Left forelimb (tissue), 1 donor: ENCODE data around the gene RNF225.
"Not testable (repeated sequence)": the region's sequence is repeated elsewhere in the genome, so short reads cannot be mapped to it uniquely, and the experiment has no call there.

Experiments
- DNase-seq: peaks from one replicate; pipeline ENCODE4 v3.0.0-alpha.2; 2018; ENCODE audit warnings: low spot score

Gene RNF225

DNA sequence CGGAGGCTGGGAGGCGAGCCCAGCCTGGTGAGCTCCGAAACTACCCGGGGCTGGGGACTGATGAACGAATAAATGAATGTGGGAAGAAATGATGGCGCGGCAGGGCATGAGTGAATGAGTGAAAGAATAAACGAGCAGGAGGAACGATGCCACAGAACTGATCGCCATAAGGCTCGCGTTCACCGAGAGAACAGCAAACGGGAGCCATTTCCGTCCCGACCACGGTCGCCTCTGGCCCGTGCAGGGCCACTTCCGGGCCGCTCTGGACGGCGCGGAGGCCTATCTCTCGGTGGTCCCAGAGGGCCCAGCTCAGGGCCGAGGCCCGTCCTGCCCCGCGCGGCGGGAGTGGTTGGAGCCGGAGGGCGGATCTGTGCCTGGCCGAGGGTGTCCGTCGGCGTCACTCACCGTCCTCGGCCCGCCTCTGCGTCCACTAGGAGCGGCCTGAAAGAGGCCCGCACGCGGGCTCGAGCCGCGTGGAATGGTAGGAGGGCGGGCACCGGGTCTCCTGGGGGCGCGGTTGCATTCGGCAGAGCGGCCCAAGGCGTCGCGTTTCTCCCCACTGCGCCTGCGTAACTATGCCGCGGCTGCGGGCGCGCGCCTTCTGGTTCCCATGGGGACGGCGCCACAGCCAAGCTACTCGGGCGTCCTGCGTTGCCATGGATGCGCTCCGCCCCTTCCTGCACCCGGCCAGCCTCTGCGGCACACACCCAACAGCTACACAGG lies 33.0 kb upstream of the RNF225 start, which contains the start of gene ZNF497:
ZNF497 (minus strand) TSS at position 480 of the 723 bp plus-strand sequence. CDS start 5,116 bp downstream, outside the sequence.
- peak; percentile 98 for DNase-seq

DNA sequence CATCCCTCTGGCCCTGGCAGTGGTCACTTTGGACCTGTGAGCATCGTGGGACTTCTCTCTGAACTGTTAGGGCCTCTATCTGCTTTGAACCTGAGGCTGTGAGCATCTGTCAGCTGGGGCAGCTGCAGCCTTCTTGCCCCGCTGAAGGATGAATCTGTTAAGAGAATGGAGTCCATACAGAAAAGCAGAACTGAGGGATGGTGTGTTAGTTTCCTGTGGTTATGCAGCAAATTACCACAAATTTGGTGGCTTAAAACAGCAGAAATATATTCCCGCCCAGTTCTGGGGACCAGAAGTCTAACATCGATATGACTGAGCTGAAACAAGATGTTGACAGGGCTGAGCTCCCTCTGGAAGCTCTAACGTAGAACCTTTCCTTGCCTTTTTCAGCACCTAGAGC lies 31.3 kb upstream of the RNF225 start:
- DNase-seq: peak; percentile 9

DNA sequence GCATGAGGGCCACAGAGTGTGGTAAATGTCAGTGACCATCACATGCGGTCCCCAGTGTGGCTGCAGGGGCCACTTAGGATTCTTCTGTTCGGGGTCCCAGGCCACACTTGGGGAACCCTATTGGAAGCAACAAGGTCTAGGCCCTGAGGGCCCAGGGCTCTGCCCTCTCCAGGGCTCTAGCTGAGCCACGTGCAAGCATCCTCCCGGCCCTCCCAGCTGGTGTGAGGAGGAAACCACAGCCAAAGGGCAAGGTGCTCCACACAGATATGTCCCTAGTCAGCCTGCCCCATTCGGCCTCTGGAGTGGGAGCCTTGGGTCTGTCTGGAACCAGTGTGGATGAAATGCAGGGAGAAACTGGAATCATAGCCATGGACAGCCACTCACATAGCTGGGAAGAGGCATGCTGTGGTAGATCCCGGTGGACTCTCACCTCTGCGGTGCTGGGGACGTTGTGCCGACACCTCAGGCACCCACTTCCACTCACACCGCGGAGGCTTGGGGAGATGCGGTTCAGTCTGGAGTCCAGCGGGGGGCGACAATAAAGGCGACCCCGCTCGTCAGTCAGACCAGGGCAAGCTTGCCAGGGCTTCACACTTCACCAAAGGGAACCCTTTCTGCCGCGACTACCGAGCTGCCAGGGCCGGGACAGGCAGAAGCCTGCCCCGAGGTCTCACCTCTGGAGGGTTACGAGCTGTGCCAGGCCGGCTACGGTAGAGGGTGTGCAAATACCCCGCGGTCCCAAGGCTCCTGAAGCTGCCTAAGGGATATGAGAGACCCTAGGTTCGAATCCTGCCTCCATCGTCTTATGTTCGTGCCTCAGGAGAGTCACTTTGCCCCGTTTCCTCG lies 28.6 kb upstream of the RNF225 start:
- DNase-seq: peak; percentile 36

DNA sequence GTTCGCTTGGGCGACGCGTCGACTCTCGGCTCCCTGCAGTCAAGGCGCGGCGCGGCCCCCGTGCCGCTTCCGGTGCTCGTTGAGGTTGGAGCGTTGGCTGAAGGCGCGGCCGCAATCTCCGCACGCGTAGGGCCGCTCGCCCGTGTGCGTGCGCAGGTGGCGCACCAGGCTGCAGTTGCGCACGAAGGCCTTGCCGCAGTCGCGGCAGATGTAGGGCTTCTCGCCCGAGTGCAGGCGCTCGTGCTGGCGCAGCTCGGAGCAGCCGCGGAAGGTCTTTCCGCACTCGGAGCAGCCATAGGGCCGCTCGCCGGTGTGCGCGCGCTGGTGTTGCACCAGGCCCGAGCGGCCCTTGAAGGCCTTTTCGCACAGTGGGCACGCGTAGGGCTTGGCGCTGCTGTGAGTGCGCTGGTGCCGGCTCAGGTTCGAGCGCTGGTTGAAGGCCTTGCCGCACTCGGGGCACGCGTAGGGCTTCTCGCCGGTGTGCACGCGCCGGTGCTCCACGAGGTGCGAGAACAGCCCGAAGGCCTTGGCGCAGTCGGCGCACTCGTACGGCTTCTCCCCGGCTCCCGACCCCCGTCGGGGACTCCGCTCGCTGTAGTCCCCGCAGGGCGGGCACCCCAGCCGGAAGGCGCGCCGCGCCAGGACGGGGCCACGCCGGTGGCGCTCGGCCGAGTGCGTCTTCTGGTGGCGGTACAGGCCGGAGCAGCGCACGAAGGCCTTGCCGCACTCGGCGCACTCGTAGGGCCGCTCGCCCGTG lies 27.6 kb upstream of the RNF225 start:
- DNase-seq: no peak

DNA sequence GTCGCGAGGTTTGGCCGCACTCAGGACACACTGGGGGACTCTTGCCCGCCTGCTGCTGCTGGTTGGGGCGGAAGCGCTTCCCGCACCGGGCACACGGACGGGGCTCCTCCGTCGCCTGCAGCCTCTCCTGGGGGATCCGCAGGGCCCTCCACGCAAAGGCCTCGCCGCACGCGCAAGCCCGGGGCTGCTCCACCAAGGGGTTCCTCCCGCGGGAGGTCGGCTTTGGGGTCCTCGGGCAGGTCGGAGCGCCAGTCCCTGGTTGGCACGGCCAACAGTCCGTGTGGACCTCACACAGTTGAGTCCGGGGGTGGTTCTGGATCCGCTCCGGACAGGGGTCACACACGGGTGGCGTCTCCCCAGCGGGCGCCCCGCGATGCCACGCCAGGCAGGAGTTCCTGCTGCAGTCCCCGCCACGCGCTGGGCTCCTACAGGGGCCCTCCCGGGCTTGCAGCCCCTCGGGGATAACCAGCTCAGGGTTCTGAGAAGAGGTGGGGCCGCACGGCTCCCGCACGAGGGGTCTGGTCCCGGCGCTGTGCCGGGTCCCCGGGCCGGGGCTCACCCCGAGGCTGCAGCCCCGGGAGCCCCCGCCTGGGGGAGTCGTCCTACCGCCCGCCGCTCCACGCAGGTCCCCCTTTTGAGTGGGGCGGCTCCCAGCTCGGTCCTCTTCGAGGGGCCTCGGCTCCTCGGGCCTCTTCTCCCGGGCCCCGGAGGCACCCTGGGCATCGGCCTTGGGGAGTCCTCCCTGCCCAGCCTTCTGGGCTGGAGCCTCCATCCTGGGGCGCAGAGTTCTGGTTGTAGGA lies 26.7 kb upstream of the RNF225 start:
- peak; percentile 66 for DNase-seq

DNA sequence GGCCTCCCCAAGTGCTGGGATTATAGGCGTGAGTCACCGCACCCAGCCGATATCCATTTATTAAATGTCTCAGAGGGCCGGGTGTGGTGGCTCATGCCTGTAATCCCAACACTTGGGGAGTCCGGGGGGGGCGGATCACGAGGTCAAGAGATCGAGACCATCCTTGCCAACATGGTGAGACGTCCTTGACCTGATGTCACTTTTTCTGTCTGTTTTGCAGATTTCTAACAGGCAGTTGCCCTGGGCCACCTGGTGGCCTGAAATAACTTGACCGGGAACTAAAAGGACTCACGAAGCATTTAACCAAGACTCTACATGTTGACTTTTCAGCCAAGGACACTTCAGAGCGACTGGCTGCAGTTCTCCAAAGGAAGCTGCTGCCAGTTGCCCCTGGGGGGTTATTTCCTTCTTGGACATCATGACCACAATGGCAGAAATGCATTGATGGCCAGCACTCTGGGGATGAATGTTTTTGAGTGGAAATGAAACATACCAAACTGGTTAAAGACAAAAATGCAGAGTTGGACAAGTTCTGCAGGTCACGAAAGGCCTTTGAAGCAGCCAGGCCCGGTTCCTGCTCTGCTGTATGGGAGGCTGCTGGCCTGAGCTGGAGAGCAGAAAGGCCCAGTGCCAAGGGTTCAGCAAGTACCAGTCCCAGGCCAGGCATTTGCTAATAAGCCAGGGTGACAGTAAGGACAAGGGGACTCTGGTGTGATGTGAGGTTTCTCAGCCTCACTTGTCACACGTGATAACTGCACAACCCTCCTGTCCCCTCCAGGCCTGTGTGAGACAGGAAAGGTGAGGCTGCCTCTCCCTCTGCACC lies 22.9 kb upstream of the RNF225 start:
- no peak for DNase-seq

DNA sequence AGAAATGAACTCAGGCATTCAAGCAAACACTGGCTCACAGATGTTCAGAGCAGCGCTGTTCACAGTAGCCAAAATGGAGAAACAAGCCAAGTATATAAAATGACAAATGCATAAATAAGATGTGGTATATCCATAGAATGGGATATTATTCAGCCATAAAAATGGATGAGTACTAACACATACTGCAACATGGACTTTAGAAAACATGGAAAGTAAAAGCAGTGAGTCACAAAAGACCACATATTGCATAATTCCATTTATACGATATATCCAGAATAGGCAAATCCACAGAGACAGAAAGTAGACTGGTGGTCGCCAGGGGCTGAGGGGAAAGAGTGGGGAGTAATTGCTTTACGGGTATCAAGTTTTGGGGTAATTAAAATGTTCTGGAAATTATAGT lies 21.3 kb upstream of the RNF225 start:
- DNase-seq: no peak

DNA sequence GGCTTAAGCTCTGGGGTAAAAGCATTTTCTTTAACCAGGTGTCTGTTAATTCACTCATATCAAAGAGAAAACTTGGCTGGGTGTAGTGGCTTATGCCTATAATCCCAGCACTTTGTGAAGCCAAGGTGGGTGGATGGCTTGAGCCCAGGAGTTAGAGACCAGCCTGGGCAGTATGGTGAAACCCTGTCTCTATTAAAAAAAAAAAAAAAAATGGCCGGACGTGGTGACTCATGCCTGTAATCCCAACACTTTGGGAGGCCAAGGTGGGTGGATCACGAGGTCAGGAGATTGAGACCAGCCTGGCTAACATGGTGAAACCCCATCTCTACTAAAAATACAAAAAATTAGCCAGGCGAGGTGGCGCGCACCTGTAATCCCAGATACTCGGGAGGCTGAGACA lies 18.7 kb upstream of the RNF225 start:
- DNase-seq: not testable (repeated sequence)

DNA sequence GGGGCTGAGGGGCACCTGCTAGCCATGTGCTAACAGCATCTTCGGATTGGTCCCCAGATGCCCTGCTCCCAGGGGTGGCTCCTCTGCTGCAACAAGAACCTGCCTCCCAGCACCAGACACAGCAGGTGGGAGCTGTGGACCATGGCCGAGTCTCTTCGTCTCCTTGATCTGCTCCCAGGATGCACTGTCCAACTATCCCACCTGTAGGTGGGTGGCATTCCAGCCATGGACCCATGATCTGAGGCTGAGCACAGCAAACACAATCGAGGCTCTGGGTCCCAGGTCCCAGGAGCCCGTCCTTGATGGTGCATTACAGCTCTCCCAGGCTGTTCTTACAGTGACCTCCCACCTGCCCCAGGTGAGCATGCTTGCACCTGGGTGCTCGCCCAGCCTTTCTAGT lies 16.2 kb upstream of the RNF225 start:
- peak; percentile 51 for DNase-seq

DNA sequence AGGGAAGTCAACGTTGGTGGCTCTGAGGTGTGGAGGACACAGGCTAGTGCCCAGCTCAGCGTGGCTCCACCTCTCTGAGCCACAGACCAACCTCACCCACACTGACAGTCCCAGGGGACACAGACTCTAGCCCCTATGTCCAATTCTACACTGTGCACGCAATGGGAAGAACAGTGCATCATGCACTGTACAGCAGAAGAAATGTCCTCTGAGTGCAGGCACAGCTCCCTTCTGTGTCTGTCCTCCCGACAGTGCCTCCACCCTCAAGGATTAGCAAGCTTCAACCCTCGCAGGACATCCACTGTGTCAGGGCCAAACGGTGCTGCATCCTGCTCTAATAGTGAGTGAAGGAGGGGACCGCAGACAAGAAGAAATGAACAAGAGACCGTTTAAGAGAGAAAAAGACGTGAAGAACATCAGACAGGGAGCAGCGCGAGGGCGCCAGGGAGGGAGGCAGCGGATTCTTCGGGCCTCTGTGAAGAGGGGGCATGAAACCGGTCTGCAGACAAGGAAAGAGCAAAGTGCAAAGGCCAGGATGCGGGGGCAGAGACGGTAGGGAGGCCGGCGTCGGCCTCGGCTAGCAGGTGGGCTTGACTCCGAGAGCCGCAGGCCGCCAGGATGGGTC lies 15.3 kb upstream of the RNF225 start:
- DNase-seq: no peak

DNA sequence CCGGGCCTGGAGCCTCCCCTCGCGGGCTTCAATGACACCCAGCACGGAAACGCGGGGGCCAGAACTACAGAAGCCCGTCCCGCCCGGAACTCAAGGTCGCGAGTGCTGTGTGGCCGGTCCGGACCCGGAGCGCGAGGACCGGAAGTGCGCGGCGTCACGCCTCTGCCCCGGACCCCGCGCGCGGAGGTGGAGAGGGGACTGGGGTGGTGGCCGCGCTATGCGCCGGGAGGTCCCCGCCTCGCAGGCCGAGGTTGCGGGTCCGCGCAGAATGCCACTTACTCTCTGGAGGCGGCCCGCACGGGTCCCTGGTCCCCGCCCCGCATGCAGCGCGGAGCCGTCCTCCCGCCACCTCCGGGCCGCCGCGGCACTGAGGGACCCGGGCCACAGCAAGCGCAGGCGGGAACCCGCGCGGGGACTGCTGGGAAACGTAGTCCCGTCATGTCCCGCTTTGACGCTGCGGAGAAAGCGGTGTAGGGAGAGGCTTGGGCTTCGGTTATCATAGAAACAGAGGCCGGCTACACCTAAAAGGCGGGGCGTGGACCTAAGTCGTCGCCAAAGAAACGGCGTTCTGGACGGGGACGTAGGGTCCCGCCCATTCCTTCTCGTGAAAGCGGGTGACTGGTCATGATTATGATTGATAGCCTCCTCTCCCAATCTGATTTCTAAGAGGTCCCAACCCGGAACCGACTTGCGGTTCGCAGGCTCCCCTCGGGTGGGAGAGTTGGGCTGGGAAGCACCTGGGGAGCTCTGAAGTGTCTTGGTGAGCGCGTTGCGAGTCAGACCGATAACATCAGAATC lies 14.6 kb upstream of the RNF225 start, which contains the start of gene ZNF837:
ZNF837 (minus strand) TSS at position 369 of the 798 bp plus-strand sequence. CDS start 11,698 bp downstream, outside the sequence.
- peak; percentile 97 for DNase-seq

DNA sequence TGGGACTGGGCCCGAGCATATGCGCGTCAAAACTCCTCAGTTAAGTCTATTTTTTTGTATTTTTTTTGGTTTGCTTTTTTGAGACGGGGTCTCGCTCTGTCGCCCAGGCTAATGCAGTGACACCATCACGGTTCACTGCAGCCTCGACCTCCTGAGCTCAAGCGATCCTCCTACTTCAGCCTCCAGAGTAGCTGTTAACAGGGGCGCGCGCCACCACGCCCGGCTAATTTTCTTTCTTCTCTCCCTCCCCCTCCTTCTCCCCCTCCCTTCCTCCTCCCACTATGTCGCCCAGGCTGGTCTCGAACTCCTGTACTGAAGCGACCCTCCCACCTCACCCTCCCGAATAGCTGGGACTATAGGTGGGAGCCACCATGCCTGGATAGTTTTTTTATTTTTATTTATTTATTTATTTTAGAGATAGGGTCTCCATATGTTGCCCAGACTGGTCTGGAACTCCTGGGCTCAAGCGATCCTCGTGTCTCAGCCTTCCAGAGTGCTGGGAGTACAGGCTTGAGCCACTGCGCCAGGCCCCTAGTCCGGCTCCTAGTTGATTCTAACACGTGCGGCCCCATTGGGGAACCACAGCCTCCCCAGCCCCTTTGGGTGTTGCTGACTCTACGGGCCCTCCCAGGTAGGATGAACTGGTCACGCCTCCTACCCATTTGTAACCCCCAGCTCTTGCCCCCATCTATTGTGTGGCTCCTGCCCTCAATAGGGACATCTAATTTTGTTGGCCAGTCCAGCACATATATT lies 13.8 kb upstream of the RNF225 start:
- DNase-seq: no peak

DNA sequence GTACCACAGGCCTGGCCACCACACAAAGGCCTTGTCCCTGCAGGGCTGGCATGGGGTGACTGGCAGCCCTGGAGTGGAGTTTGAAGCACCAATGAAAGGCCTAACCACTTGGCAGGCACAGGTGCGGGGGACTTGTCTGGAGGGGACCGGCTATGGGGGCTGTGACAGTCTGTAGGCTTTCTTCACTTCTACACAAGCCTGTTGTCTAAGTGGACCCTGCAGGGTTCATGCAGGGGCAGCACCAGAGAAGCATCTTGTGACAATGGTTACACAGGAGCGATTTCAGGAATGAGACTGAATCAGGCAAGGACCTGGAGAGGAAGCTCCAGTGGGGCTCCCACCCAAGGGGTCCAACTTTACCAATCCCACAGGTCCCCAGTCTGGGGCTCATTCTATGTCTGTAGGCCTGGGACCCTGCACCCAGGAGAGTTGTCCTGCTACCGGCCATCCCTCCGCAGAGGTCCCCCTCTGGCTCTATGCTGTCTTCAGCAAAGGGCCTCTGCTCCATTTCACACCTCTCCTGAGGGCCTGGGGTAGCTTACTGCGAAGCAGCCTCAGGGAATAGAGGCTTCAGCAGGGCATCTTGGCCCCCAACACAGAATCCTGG lies 12.4 kb upstream of the RNF225 start:
- DNase-seq: peak; percentile 49

DNA sequence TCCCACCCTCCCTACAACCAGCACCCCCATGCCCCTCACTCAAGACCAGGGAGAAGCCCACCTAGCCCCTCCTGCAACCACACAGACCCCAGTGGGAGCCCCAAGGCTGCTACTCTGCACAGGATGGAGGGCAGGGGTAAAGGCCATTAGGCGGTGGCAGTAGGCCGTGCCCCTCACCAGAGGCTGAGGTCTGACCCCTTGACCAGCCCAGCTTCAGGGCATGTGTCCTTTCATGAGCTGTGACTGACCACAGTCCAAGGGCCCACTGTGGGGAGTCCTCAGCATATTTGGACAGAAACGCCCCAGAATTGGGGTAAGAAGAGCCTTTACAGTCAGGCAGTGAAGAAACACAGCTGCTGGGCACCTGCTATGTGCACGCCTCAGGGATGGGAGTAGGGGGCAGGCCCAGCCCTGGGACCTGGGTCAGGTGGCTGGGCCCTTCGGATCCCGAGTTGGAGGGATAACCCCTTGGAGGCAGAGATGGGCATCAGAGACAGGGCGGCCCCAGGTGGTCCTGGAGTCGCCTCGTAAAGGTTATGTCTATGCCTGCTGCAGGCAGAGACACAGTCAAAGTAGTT lies 10.1 kb upstream of the RNF225 start:
- peak; percentile 40 for DNase-seq

DNA sequence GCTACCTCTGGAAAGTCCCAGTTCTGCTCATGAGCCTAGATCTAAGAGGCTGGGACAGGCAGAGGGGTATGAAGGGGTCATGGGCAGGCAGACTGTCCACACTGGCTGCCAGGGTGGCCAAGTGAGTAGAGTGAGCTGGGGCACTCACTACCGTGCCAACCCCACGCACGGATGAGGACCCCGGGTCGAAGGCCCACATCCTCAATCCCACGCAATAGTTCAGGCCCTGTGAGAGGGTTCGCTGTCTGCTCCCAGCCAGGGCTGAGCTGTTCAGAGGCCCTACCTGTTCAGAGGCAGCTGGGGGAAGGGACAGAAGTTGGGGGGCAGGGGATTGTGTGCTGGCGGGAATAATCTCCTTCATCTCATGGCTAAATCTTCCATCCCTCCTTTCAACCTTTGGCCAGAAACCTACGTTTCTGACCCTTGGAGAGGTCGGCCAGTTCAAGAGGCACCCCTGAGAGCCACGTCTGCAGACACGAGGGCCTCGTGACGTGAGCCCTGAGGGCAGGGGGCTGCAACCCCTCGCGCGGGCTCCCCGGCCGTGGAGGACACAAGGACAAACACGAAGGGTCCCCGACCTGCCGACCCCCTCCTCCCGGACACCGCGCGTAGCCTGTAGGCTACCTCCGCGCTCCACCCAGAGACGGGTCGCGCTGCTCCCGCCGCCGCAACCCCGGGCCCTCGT lies 9.4 kb upstream of the RNF225 start:
- DNase-seq: no peak

DNA sequence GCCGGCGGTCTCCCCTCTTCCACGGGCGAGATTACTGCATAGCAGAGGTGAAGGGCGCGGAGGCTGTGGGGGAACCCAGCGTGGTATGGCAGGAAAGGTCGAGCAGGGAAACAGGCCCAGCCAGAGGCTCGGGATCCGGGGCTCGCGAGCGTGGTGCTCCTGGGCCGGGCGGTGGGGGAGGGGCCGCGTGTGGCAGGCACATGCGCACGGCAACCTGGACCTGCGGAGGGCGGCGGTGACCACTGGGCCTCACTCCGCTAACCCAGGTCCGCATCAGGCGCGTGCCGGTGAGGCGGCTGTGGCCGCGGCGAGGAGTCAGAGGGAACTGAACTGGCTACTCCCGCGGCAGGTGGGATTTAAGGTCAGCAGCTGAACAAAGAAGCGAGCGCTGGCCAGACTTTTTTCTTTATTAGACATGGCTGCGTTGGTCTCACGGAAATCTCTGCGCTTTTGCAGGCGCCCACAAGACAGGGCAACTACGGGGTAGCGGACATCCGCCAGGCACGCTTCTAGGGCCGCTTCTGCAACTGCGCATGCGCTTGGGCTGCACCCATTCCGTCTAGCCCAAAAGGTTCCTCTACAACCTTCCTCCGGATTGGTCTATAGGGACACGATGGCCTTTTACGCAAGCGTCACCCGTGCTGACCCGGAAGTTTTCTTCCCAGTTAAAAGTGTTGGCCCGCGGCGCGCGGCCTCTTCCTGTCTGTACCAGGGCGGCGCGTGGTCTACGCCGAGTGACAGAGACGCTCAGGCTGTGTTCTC lies 8.7 kb upstream of the RNF225 start, which contains the start of gene RPS5:
RPS5 (plus strand) TSS at position 694 of the 762 bp plus-strand sequence. CDS start 869 bp downstream, outside the sequence.
- peak; percentile 96 for DNase-seq
